Caco-2 (cell line): ENCODE results near the gene SMIM33. TPM values are rescaled to one million over a fixed set of nuclear protein-coding genes. Genes with fewer than 3 reads are reported as not detected.

Experiments
- Bru-seq: library from RNA; stranded (reverse); fragments of 400-500 nt; gene quantifications from one replicate; lab custom pipeline; 2021; lab: Mats Ljungman, UMichigan
- BruChase-seq, 2 experiments: library from RNA; stranded (reverse); fragments of 400-500 nt; gene quantifications; one replicate each; lab custom pipeline; 2021; lab: Mats Ljungman, UMichigan
- BruUV-seq: library from RNA; stranded (reverse); fragments of 400-500 nt; replicated peaks from 2 replicates; lab custom pipeline; 2021; lab: Mats Ljungman, UMichigan
- CTCF ChIA-PET: fragments of 300-600 bp; sonication (Branson Sonifier 250); formaldehyde crosslinking; loops from one replicate; lab custom pipeline; 2022; ENCODE audit warnings: antibody characterized with exemption; lab: Charles Lee
- POLR2A ChIA-PET: fragments of 300-600 bp; sonication (Branson Sonifier 250); formaldehyde crosslinking; loops from one replicate; lab custom pipeline; 2022; ENCODE audit warnings: antibody characterized with exemption; lab: Charles Lee
- DNase-seq, 2 experiments: peaks; one replicate each; pipeline versions ENCODE4 v3.0.0 to v3.0.0-alpha.2; 2020 to 2022
- H3K27me3 ChIP-seq: replicated peaks from 2 replicates; pipeline ENCODE4 v1.6.0; 2011; ENCODE audit warnings: low read length; ENCODE audit not compliant: control insufficient read depth, insufficient read depth
- H3K36me3 ChIP-seq: 2 replicates; pipeline ENCODE4 v1.5.1; 2011; ENCODE audit warnings: low read length; ENCODE audit not compliant: control insufficient read depth, insufficient read depth
- H3K4me1 ChIP-seq: fragments of 250-450 bp; sonication (Bioruptor Pico); 2 replicates; pipeline ENCODE4 v1.5.1; 2020; ENCODE audit warnings: mild to moderate bottlenecking
- H3K4me3 ChIP-seq: 2 replicates; pipeline ENCODE4 v1.5.1; 2011; ENCODE audit warnings: low read depth, mild to moderate bottlenecking, control low read depth, low read length
- H3K9me3 ChIP-seq: fragments of 250-450 bp; sonication (Bioruptor Pico); 2 replicates; pipeline ENCODE4 v1.5.1; 2020; ENCODE audit warnings: mild to moderate bottlenecking, moderate library complexity
- H3K27ac Mint-ChIP-seq: one replicate; pipeline ENCODE4 v1.8.0; 2022; ENCODE audit warnings: mixed read lengths; ENCODE audit not compliant: unreplicated experiment
- H3K27me3 Mint-ChIP-seq: one replicate; pipeline ENCODE4 v1.8.0; 2022; ENCODE audit warnings: mixed read lengths; ENCODE audit not compliant: insufficient read depth, unreplicated experiment
- H3K36me3 Mint-ChIP-seq: one replicate; pipeline ENCODE4 v1.8.0; 2022; ENCODE audit warnings: mild to moderate bottlenecking, mixed read lengths; ENCODE audit not compliant: insufficient read depth, unreplicated experiment
- H3K4me1 Mint-ChIP-seq: one replicate; pipeline ENCODE4 v1.8.0; 2022; ENCODE audit warnings: low read depth, mixed read lengths; ENCODE audit not compliant: unreplicated experiment
- H3K4me3 Mint-ChIP-seq: one replicate; pipeline ENCODE4 v1.8.0; 2022; ENCODE audit warnings: mild to moderate bottlenecking, moderate library complexity, mixed read lengths; ENCODE audit not compliant: unreplicated experiment
- H3K9me3 Mint-ChIP-seq: one replicate; pipeline ENCODE4 v1.8.0; 2022; ENCODE audit warnings: mixed read lengths; ENCODE audit not compliant: unreplicated experiment
- intact Hi-C: fragments of 100-400 bp; cut with micrococcal nuclease; formaldehyde crosslinking; loops from one replicate; pipeline ENCODE4 v1.10.0; 2022; ENCODE audit not compliant: unreplicated experiment
- long read RNA-seq: library from polyadenylated mRNA; stranded (forward); transcript quantifications from one replicate; pipeline ENCODE4 v2.0.0, GENCODE V29; 2022
- total RNA-seq: library from RNA; stranded (reverse); gene quantifications from 2 replicates; pipeline ENCODE4 v1.2.3, GENCODE V29; 2022
- TF ChIP-seq, protein P1 (sequence below), 2 experiments: fragments of 200-600 bp in 1 of 2; IDR thresholded peaks; 1 replicate in 1 of 2; 2 replicates in 1 of 2; pipeline versions ENCODE4 v1.5.1 to v1.8.0; 2011 to 2022; ENCODE audit warnings: antibody characterized with exemption in 1 of 2, control low read depth in 1 of 2, inconsistent platforms in 1 of 2, low read depth in 1 of 2, low read length in 1 of 2, mild to moderate bottlenecking in 1 of 2, moderate library complexity in 1 of 2; ENCODE audit not compliant: insufficient read depth in 1 of 2, severe bottlenecking in 1 of 2, unreplicated experiment in 1 of 2

Gene SMIM33
- total RNA-seq = not detected in 2 replicates
- percentile 17 among the genes with signal in this experiment for Bru-seq, nascent RNA
- BruChase-seq, experiment 1, labeled RNA remaining after a 2-hour chase = percentile 13 among the genes with signal in this experiment
- not detected for BruChase-seq, experiment 2, labeled RNA remaining after a 6-hour chase
- long read RNA-seq = 0 reads

DNA sequence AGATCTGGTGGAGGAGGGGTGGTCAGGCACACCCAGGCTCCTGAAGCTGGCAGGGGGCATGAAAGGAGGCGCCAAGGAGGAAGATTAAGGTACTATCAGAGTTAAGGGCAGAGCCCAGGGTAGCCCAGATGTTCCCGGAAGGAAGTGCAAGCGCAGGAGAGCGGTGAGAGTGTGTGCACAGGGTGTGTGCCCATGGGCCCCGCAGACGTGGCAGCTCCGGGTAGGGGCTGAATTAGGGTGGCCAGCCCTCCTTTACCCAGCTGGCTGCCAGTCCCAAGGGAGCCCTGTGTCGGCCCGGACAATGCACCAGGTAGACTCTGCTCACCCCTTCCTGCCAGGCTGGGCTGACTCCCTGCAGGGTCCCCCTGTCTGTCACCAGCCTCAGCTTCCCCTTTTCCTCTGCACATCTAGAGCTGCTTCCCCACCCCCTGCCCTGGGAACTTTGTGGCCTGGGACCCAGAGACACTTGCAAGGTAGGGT, at the start of gene SMIM33:
TSS of gene SMIM33 (plus strand) at position 184 of the 480 bp plus-strand sequence. CDS start at position 302, 118 bp downstream.
- no peaks in the 10 kb centered on the region for H3K27me3 ChIP-seq
- Mint-ChIP-seq H3K27ac (no peak within 1 kb of the TSS), H3K4me3 (no peak within 1 kb of the TSS), H3K36me3 (no peaks in the 10 kb centered on the region), H3K4me1 (no peaks in the 10 kb centered on the region), H3K9me3 (no peaks in the 10 kb centered on the region), H3K27me3 (no peaks in the 10 kb centered on the region)
- ChIA-PET CTCF (interaction anchor here (0.6 kb wide), 1 partner anchor 44 kb away, joined by 7 read pairs; no protein-coding TSS in a partner anchor), POLR2A (no interaction called here)
- DNase-seq = no peak
- H3K36me3 ChIP-seq = no peaks in the 10 kb centered on the region
- H3K4me3 ChIP-seq = no peak within 1 kb of the TSS
- no peaks in the 10 kb centered on the region for H3K9me3 ChIP-seq
- TF ChIP-seq, protein P1, sequence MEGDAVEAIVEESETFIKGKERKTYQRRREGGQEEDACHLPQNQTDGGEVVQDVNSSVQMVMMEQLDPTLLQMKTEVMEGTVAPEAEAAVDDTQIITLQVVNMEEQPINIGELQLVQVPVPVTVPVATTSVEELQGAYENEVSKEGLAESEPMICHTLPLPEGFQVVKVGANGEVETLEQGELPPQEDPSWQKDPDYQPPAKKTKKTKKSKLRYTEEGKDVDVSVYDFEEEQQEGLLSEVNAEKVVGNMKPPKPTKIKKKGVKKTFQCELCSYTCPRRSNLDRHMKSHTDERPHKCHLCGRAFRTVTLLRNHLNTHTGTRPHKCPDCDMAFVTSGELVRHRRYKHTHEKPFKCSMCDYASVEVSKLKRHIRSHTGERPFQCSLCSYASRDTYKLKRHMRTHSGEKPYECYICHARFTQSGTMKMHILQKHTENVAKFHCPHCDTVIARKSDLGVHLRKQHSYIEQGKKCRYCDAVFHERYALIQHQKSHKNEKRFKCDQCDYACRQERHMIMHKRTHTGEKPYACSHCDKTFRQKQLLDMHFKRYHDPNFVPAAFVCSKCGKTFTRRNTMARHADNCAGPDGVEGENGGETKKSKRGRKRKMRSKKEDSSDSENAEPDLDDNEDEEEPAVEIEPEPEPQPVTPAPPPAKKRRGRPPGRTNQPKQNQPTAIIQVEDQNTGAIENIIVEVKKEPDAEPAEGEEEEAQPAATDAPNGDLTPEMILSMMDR (IDR thresholded peaks at IDR 0.05; ENCODE audit: insufficient read depth in 1 of 2, low read depth in 1 of 2, low read length in 1 of 2, severe bottlenecking in 1 of 2, unreplicated experiment in 1 of 2) = no peak
- no TSS peak for BruUV-seq
- H3K4me1 ChIP-seq = peaks cover 6% of the 10 kb centered on the region; the same call in 1 of the 2 replicates
- intact Hi-C loops = no loop called here

DNA sequence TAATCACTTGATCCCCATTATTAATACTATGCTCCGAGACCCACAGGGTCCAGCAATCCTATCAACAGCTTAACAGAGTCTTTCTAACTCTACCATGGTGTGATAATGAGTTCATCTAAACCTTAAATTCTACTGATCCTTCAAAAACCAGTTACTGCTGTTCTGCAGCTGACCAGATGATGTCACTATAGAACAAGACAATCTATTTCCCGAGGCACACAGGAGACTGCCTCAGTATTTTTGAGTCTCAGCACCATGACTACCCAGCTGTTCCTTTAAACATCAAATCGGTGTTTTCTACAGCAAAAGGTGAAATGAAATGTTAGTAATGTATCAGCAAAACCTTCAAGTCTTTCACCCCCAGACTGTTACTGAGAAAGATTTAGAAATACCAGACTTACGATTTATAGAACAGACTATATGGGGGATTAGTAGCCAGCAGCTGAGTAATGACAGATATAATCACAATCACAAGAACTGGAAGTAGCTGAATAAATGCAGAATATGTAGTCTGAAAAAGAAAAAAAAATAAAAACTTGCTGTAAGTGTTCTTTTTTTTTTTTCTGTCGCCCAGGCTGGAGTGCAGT, 48.4 kb upstream of the SMIM33 start:
- H3K9me3 ChIP-seq = no peaks in the 10 kb centered on the region
- Mint-ChIP-seq H3K36me3 (peaks cover 8% of the 10 kb centered on the region), H3K27ac (no peak overlapping the region), H3K4me1 (peaks cover 6% of the 10 kb centered on the region), H3K27me3 (no peaks in the 10 kb centered on the region), H3K9me3 (no peaks in the 10 kb centered on the region), H3K4me3 (no peak overlapping the region)
- no peaks in the 10 kb centered on the region for H3K27me3 ChIP-seq
- no peaks in the 10 kb centered on the region for H3K36me3 ChIP-seq
- DNase-seq = peak; percentile 47 to 72
- no peaks in the 10 kb centered on the region for H3K4me1 ChIP-seq
- TF ChIP-seq, protein P1 (IDR thresholded peaks at IDR 0.05; ENCODE audit: insufficient read depth in 1 of 2, low read depth in 1 of 2, low read length in 1 of 2, severe bottlenecking in 1 of 2, unreplicated experiment in 1 of 2) = peak; percentile 77 to 89
- no TSS peak for BruUV-seq
- intact Hi-C loops = loop anchor here (1.0 to 2.0 kb wide), 3 partner anchors 46 to 96 kb away; no protein-coding TSS in a partner anchor
- no peak overlapping the region for H3K4me3 ChIP-seq
- CTCF ChIA-PET = interaction anchor here (0.5 to 4.2 kb wide), 10 partner anchors 11 to 467 kb away, joined by 3 to 36 read pairs (median 4); partner anchors contain the start of genes DNAJC18 and SPATA24
- POLR2A ChIA-PET = interaction anchor here (1.2 kb wide), 1 partner anchor 91 kb away, joined by 5 read pairs; no protein-coding TSS in a partner anchor

DNA sequence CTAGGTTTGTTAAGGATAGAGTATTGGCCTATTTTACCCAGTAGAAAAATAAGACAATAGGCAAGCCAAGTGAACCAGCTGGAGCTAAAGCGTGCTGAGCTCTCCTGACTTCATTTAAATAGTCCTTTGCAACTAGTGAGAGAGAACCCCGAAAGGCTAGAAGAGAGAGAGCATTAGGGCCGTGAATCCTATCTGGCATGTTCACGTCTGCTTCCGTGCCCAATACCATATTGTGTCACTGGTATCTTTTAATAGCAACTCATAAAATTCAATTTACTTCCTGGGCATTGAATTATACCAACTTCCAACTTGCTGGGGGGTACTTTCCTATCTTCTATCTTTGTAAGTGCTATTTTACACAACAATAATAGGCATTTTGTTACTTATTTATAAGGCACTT, 45.3 kb upstream of the SMIM33 start:
- no TSS peak for BruUV-seq
- no peaks in the 10 kb centered on the region for H3K9me3 ChIP-seq
- no peaks in the 10 kb centered on the region for H3K27me3 ChIP-seq
- H3K27ac Mint-ChIP-seq = no peak overlapping the region
- H3K4me1 ChIP-seq = no peaks in the 10 kb centered on the region
- H3K4me3 ChIP-seq = no peak overlapping the region
- TF ChIP-seq, protein P1 (IDR thresholded peaks at IDR 0.05; ENCODE audit: insufficient read depth in 1 of 2, low read depth in 1 of 2, low read length in 1 of 2, severe bottlenecking in 1 of 2, unreplicated experiment in 1 of 2) = no peak
- H3K27me3 Mint-ChIP-seq = no peaks in the 10 kb centered on the region
- POLR2A ChIA-PET = no interaction called here
- no peaks in the 10 kb centered on the region for H3K36me3 ChIP-seq
- peaks cover 8% of the 10 kb centered on the region for H3K36me3 Mint-ChIP-seq
- no peak overlapping the region for H3K4me3 Mint-ChIP-seq
- peaks cover 6% of the 10 kb centered on the region for H3K4me1 Mint-ChIP-seq
- no peaks in the 10 kb centered on the region for H3K9me3 Mint-ChIP-seq
- CTCF ChIA-PET = no interaction called here
- DNase-seq = no peak
- intact Hi-C loops = no loop called here
